ENCODE data around the gene SDHC. TPM values are rescaled to one million over a fixed set of nuclear protein-coding genes. Genes with fewer than 3 reads are reported as not detected.

The SDHC gene
- total and polyA plus RNA-seq, 2 of the 8 experiments (the other 6 are each of a cell fraction or from before 2014, with no cell fraction given) = 224 to 305 TPM

- no peak for TF ChIP-seq SAP30 (IDR thresholded peaks at IDR 0.05; ENCODE audit: insufficient read depth, insufficient replicate concordance, low read length)
- no peak for TF ChIP-seq PHF8 (conservative IDR thresholded peaks at IDR 0.05; ENCODE audit: low read depth, low read length)
- no peak for TF ChIP-seq SUZ12 (IDR thresholded peaks at IDR 0.05; ENCODE audit: low read length)
- TF ChIP-seq BRCA1 (IDR thresholded peaks at IDR 0.05; ENCODE audit: low read depth, low read length) = no peak
- no peak for TF ChIP-seq MAFK (IDR thresholded peaks at IDR 0.05; ENCODE audit: low read depth, low read length)
- no peak for TF ChIP-seq BCL11A (IDR thresholded peaks at IDR 0.05; ENCODE audit: low read depth in 2 of 2, low read length in 2 of 2)
These were observed 67.5 kb downstream of the SDHC start (continued) for GRCh38 chr1:161381707-161382106.

Measured in H1 (cell line).